WI38 (cell line): ENCODE results near the gene WNT3A.

Experiments used
- H3K4me3 ChIP-seq: 2 replicates; pipeline ENCODE4 v1.5.1; 2011; ENCODE audit warnings: low read depth, mild to moderate bottlenecking, control low read depth, low read length
- CTCF ChIP-seq: IDR thresholded peaks from 2 replicates; pipeline ENCODE4 v1.5.1; 2012; ENCODE audit warnings: low read depth, mild to moderate bottlenecking, control low read depth, low read length

Gene WNT3A

GRCh38 chr1:228065543-228066347 lies 58.9 kb downstream of the WNT3A start:
- H3K4me3 ChIP-seq: no peak overlapping the region
- TF ChIP-seq CTCF: no peak

DNA sequence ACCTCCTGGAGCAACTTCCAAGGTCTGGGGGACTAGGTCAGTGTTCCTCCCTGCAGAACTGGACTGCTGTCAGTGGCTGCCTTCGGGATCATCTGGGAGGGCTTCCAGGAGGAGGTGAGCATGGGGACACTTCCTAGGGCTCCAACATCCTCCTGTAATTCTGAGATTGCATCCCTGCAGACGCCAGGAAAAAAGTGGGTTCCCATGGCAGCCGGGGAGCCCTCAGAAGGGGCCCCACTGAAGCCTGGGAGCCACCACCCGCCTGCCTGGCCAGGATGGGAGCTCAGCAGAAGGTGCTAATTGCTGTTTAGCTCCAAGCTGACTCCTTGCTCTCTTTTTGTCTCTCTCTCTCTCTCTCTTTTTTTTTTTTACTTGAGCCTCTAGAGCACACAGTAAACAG lies 59.6 kb downstream of the WNT3A start:
- TF ChIP-seq CTCF: no peak
- H3K4me3 ChIP-seq: no peak overlapping the region

GRCh38 chr1:228066891-228067654 lies 60.3 kb downstream of the WNT3A start:
- no peak for TF ChIP-seq CTCF

GRCh38 chr1:228068359-228068758 lies 61.6 kb downstream of the WNT3A start:
- no peak for TF ChIP-seq CTCF

More at GRCh38 chr1:228066891-228067654, 60.3 kb downstream of the WNT3A start:
- H3K4me3 ChIP-seq: no peak overlapping the region

GRCh38 chr1:228070173-228070572 lies 63.4 kb downstream of the WNT3A start:
- TF ChIP-seq CTCF: no peak
- no peak overlapping the region for H3K4me3 ChIP-seq

More at GRCh38 chr1:228068359-228068758, 61.6 kb downstream of the WNT3A start:
- no peak overlapping the region for H3K4me3 ChIP-seq

DNA sequence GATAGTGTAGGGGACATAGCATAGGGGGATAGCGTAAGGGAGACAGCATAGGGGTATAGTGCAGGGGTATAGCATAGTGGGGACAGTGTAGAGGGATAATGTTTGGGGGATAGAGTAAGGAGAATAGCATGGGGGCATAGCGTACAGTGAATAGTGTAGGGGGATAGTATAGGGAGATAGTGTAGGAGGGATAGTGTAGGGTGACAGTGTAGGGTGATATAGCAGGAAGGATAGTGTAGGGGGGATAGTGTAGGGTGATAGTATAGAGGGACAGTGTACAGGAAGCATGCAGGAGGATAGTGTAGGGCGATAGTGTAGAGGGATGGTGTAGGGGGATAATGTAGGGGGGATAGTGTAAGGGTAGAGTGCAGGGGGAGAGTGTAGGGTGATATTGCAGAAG lies 64.1 kb downstream of the WNT3A start:
- TF ChIP-seq CTCF: no peak
- no peak overlapping the region for H3K4me3 ChIP-seq
